ENCODE data around the gene DMD. TPM values are rescaled to one million over a fixed set of nuclear protein-coding genes. Genes with fewer than 3 reads are reported as not detected.

Gene DMD
- 100 to 1,000 TPM; 175 to 260 TPM for total RNA-seq
- polyA plus RNA-seq = 10 to 100 TPM; 19.9 to 47.8 TPM
- long read RNA-seq, donor 1, partial matches to known transcripts = 204 of 390 reads
- long read RNA-seq, donor 1, other reads (novel, unspliced or antisense) = 186 of 390 reads
- long read RNA-seq, donor 2, partial matches to known transcripts = 16 of 112 reads
- long read RNA-seq, donor 2, other reads (novel, unspliced or antisense) = 96 of 112 reads

GRCh38 chrX:33211356-33212260, at the start of gene DMD:
TSS of gene DMD (minus strand) at chrX:33211549. CDS start at chrX:33211312, 237 bp downstream.
- no peaks in the 10 kb centered on the region for H3K27me3 ChIP-seq (ENCODE audit: control insufficient read depth in 1 of 2, insufficient read depth in 2 of 2, low read length in 1 of 2)
- H3K36me3 ChIP-seq (ENCODE audit: control insufficient read depth in 1 of 2, insufficient read depth in 2 of 2, low read length in 1 of 2) = no peaks in the 10 kb centered on the region
- DNase-seq (peak; percentile 53 to 76), ATAC-seq (ENCODE audit: low FRiP score) (peak; percentile 92)
- H3K4me3 ChIP-seq (ENCODE audit: low read length in 2 of 2) = peak within 1 kb of the TSS; percentile 58 to 64
- 2 to 8% methylated on average over 6 of the region's 6 CpGs for WGBS, 2 donors
- no peaks in the 10 kb centered on the region for H3K9me3 ChIP-seq (ENCODE audit: control insufficient read depth, low read length)
- intact Hi-C loops (cut with DNase I) = loop anchor here in 1 of 2 donors (10.0 kb wide), 1 partner anchor 123 kb away; no protein-coding TSS in a partner anchor
- H3K27ac ChIP-seq (ENCODE audit: low read depth in 1 of 2, low read length in 2 of 2) = no peak within 1 kb of the TSS
- no peaks in the 10 kb centered on the region for H3K4me1 ChIP-seq (ENCODE audit: control insufficient read depth in 1 of 2, insufficient read depth in 2 of 2, low read length in 2 of 2)

DNA sequence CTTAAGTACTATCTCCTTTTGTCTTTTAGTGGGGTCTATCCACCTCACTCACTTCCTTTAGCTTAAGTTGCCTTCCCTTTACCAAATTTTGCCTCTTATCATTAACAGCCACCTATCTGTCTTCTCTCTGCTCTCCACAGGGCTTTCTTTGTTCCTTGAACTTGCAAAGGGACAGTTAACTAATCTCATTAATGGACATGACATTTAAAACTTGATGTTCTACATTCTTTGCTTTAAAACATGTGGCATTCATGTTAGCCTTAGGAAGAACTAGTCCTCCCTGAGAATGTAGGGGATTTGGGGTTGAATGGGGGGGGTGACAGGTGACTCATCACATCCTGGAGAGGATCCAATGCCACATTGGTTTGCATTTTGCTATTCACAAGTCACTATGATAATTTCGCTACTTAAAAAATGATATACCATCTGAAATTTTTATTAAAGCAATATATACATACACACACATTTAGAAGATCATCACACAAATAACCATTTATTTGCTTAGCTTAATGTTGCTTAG, 41.0 kb upstream of the DMD start:
- no peak overlapping the region for H3K27ac ChIP-seq (ENCODE audit: low read depth in 1 of 2, low read length in 2 of 2)
- no peak for DNase-seq
- H3K4me3 ChIP-seq (ENCODE audit: low read length in 2 of 2) = no peak overlapping the region
- intact Hi-C loops (cut with DNase I) = no loop called here
- H3K36me3 ChIP-seq (ENCODE audit: control insufficient read depth in 1 of 2, insufficient read depth in 2 of 2, low read length in 1 of 2) = no peaks in the 10 kb centered on the region
- no peaks in the 10 kb centered on the region for H3K4me1 ChIP-seq (ENCODE audit: control insufficient read depth in 1 of 2, insufficient read depth in 2 of 2, low read length in 2 of 2)
- no peak for ATAC-seq (ENCODE audit: low FRiP score)
- WGBS, 2 donors = 62 to 91% methylated on average over 1 of the region's 1 CpG
- H3K9me3 ChIP-seq (ENCODE audit: control insufficient read depth, low read length) = no peaks in the 10 kb centered on the region
- H3K27me3 ChIP-seq (ENCODE audit: control insufficient read depth in 1 of 2, insufficient read depth in 2 of 2, low read length in 1 of 2) = no peaks in the 10 kb centered on the region

- no peak for DNase-seq
- no peak for ATAC-seq (ENCODE audit: low FRiP score)
- Histone ChIP-seq H3K4me3 (ENCODE audit: low read length in 2 of 2) (no peak overlapping the region), H3K27ac (ENCODE audit: low read depth in 1 of 2, low read length in 2 of 2) (no peak overlapping the region), H3K9me3 (ENCODE audit: control insufficient read depth, low read length) (no peaks in the 10 kb centered on the region), H3K36me3 (ENCODE audit: control insufficient read depth in 1 of 2, insufficient read depth in 2 of 2, low read length in 1 of 2) (no peaks in the 10 kb centered on the region), H3K4me1 (ENCODE audit: control insufficient read depth in 1 of 2, insufficient read depth in 2 of 2, low read length in 2 of 2) (no peaks in the 10 kb centered on the region), H3K27me3 (ENCODE audit: control insufficient read depth in 1 of 2, insufficient read depth in 2 of 2, low read length in 1 of 2) (no peaks in the 10 kb centered on the region)
- intact Hi-C loops (cut with DNase I) = loop anchor here in 1 of 2 donors (10.0 kb wide), 1 partner anchor 116 kb away; no protein-coding TSS in a partner anchor
- WGBS, 2 donors = 69 to 96% methylated on average over 4 of the region's 4 CpGs
These were observed 7.5 kb upstream of the DMD start for GRCh38 chrX:33218819-33219218.

- intact Hi-C loops (cut with DNase I) = loop anchor here in 1 of 2 donors (10.0 kb wide), 1 partner anchor 125 kb away; no protein-coding TSS in a partner anchor
- Histone ChIP-seq H3K27me3 (ENCODE audit: control insufficient read depth in 1 of 2, insufficient read depth in 2 of 2, low read length in 1 of 2) (no peaks in the 10 kb centered on the region), H3K4me3 (ENCODE audit: low read length in 2 of 2) (peak overlapping the region; percentile 58 to 87), H3K27ac (ENCODE audit: low read depth in 1 of 2, low read length in 2 of 2) (no peak overlapping the region), H3K4me1 (ENCODE audit: control insufficient read depth in 1 of 2, insufficient read depth in 2 of 2, low read length in 2 of 2) (no peaks in the 10 kb centered on the region), H3K36me3 (ENCODE audit: control insufficient read depth in 1 of 2, insufficient read depth in 2 of 2, low read length in 1 of 2) (no peaks in the 10 kb centered on the region), H3K9me3 (ENCODE audit: control insufficient read depth, low read length) (no peaks in the 10 kb centered on the region)
- 5 to 11% methylated on average over 2 of the region's 2 CpGs for WGBS, 2 donors
- ATAC-seq (ENCODE audit: low FRiP score) (no peak), DNase-seq (no peak)
These were observed 1.2 kb downstream of the DMD start for GRCh38 chrX:33210156-33210555.

GRCh38 chrX:33207056-33207455, 4.3 kb downstream of the DMD start:
- Histone ChIP-seq H3K27me3 (ENCODE audit: control insufficient read depth in 1 of 2, insufficient read depth in 2 of 2, low read length in 1 of 2) (no peaks in the 10 kb centered on the region), H3K27ac (ENCODE audit: low read depth in 1 of 2, low read length in 2 of 2) (peak overlapping the region in 1 of 2 donors; percentile 51), H3K4me1 (ENCODE audit: control insufficient read depth in 1 of 2, insufficient read depth in 2 of 2, low read length in 2 of 2) (peaks cover 0 to 3% of the 10 kb centered on the region in 2 donors), H3K9me3 (ENCODE audit: control insufficient read depth, low read length) (no peaks in the 10 kb centered on the region), H3K4me3 (ENCODE audit: low read length in 2 of 2) (peak overlapping the region; percentile 29 to 87), H3K36me3 (ENCODE audit: control insufficient read depth in 1 of 2, insufficient read depth in 2 of 2, low read length in 1 of 2) (no peaks in the 10 kb centered on the region)
- no peak for DNase-seq
- intact Hi-C loops (cut with DNase I) = loop anchor here in 1 of 2 donors (10.0 kb wide), 1 partner anchor 128 kb away; no protein-coding TSS in a partner anchor
- WGBS, 2 donors = 0 to 10% methylated on average over 1 of the region's 1 CpG
- ATAC-seq (ENCODE audit: low FRiP score) = no peak

DNA sequence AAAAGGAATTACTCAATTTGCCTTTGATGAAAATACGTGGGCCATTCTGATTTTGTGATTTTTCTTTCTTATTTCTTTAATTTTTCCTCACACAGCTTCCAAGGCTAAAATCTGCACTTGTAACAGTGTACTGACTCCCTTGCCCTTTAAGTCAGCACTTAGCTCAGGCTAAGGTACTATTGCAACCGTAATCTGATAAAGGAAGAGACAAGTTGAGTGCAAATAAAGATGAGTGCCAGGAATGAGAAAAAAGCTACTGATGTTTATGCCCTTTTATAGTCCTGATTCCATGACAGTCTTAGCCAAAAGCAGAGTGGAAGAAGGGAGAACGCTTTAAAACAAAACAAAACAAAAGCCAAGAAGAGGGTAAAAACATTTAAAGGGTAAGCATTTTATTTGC, 6.0 kb downstream of the DMD start:
- Histone ChIP-seq H3K27me3 (ENCODE audit: control insufficient read depth in 1 of 2, insufficient read depth in 2 of 2, low read length in 1 of 2) (no peaks in the 10 kb centered on the region), H3K36me3 (ENCODE audit: control insufficient read depth in 1 of 2, insufficient read depth in 2 of 2, low read length in 1 of 2) (no peaks in the 10 kb centered on the region), H3K27ac (ENCODE audit: low read depth in 1 of 2, low read length in 2 of 2) (peak overlapping the region in 1 of 2 donors; percentile 10), H3K9me3 (ENCODE audit: control insufficient read depth, low read length) (no peaks in the 10 kb centered on the region), H3K4me3 (ENCODE audit: low read length in 2 of 2) (peak overlapping the region; percentile 18 to 43), H3K4me1 (ENCODE audit: control insufficient read depth in 1 of 2, insufficient read depth in 2 of 2, low read length in 2 of 2) (peaks cover 0 to 3% of the 10 kb centered on the region in 2 donors)
- 8 to 22% methylated on average over 3 of the region's 3 CpGs for WGBS, 2 donors
- intact Hi-C loops (cut with DNase I) = loop anchor here in 1 of 2 donors (10.0 kb wide), 1 partner anchor 129 kb away; no protein-coding TSS in a partner anchor
- ATAC-seq (ENCODE audit: low FRiP score) = no peak
- no peak for DNase-seq

GRCh38 chrX:33204889-33205288, 6.5 kb downstream of the DMD start:
- peak overlapping the region; percentile 31 to 48 for H3K4me3 ChIP-seq (ENCODE audit: low read length in 2 of 2)
- peak overlapping the region in 1 of 2 donors; percentile 51 for H3K27ac ChIP-seq (ENCODE audit: low read depth in 1 of 2, low read length in 2 of 2)
- intact Hi-C loops (cut with DNase I) = loop anchor here in 1 of 2 donors (10.0 kb wide), 1 partner anchor 130 kb away; no protein-coding TSS in a partner anchor
- peaks cover 0 to 3% of the 10 kb centered on the region in 2 donors for H3K4me1 ChIP-seq (ENCODE audit: control insufficient read depth in 1 of 2, insufficient read depth in 2 of 2, low read length in 2 of 2)
- DNase-seq (no peak), ATAC-seq (ENCODE audit: low FRiP score) (peak; percentile 48)
- H3K36me3 ChIP-seq (ENCODE audit: control insufficient read depth in 1 of 2, insufficient read depth in 2 of 2, low read length in 1 of 2) = no peaks in the 10 kb centered on the region
- WGBS, 2 donors = 9 to 43% methylated on average over 5 of the region's 5 CpGs
- H3K9me3 ChIP-seq (ENCODE audit: control insufficient read depth, low read length) = no peaks in the 10 kb centered on the region
- H3K27me3 ChIP-seq (ENCODE audit: control insufficient read depth in 1 of 2, insufficient read depth in 2 of 2, low read length in 1 of 2) = no peaks in the 10 kb centered on the region

DNA sequence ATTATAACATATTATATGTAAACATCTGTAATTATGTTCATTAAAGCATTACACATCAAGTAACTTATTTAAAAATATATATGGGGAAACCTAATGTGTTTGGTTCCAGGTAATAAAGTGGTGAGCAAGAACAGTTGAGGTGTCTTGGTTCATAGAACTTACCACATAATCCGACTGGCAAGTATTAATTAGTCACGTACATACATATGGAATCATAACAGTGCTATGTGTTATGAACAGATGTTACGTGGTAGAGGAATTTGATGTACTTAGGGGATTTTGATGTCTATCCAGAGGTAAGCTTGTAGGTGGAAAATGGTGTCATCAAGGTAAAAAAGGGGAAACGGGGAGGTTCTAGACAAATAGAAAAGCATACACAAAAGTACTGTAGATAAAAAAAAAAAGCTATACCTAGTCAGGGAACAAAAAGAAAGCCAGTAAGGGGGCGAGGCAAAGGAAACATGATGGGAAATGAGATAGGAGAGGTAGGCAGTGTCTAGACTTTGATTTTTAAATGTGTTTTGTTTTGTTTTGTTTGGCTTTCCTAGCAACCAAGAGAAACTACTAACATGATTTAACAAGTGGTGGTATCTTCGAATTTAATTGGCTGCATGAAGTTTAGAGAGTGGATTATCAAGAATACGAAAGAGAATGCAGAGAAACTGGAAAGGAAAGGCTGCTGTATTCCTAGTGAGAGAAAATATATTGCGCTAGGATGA, 12.6 kb downstream of the DMD start:
- no peak for ATAC-seq (ENCODE audit: low FRiP score)
- H3K27me3 ChIP-seq (ENCODE audit: control insufficient read depth in 1 of 2, insufficient read depth in 2 of 2, low read length in 1 of 2) = no peaks in the 10 kb centered on the region
- no peaks in the 10 kb centered on the region for H3K36me3 ChIP-seq (ENCODE audit: control insufficient read depth in 1 of 2, insufficient read depth in 2 of 2, low read length in 1 of 2)
- no peak for DNase-seq
- H3K4me1 ChIP-seq (ENCODE audit: control insufficient read depth in 1 of 2, insufficient read depth in 2 of 2, low read length in 2 of 2) = peaks cover 0 to 2% of the 10 kb centered on the region in 2 donors
- H3K4me3 ChIP-seq (ENCODE audit: low read length in 2 of 2) = no peak overlapping the region
- no peak overlapping the region for H3K27ac ChIP-seq (ENCODE audit: low read depth in 1 of 2, low read length in 2 of 2)
- intact Hi-C loops (cut with DNase I) = no loop called here
- no peaks in the 10 kb centered on the region for H3K9me3 ChIP-seq (ENCODE audit: control insufficient read depth, low read length)
- WGBS, 2 donors = 76 to 80% methylated on average over 8 of the region's 8 CpGs

Data from aorta (tissue), 5 donors.